ENCODE measurements around the gene CENPA.
A peak's percentile ranks its signal among the peaks of the same experiment; 100 is the strongest.

Gene CENPA

DNA sequence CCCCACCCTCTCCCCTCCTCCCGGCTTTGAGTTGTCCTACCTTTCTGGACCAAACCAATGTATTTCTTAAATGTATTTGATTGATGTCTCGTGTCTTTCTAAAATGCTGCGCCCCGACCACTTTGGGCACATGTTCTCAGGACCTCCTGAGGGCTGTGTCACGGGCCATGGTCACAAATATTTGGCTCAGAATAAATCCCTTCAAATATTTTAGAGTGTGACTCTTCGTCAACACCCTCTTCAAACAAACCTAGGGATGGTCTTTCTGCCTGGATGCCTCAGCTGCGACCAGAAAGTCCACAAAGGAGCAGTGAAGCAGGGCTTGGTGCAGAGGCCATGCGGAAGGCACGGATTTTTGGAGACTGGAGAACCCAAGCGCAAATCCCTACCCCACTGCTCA, 22.8 kb upstream of the CENPA start:
- DNase-seq, result no peak

DNA sequence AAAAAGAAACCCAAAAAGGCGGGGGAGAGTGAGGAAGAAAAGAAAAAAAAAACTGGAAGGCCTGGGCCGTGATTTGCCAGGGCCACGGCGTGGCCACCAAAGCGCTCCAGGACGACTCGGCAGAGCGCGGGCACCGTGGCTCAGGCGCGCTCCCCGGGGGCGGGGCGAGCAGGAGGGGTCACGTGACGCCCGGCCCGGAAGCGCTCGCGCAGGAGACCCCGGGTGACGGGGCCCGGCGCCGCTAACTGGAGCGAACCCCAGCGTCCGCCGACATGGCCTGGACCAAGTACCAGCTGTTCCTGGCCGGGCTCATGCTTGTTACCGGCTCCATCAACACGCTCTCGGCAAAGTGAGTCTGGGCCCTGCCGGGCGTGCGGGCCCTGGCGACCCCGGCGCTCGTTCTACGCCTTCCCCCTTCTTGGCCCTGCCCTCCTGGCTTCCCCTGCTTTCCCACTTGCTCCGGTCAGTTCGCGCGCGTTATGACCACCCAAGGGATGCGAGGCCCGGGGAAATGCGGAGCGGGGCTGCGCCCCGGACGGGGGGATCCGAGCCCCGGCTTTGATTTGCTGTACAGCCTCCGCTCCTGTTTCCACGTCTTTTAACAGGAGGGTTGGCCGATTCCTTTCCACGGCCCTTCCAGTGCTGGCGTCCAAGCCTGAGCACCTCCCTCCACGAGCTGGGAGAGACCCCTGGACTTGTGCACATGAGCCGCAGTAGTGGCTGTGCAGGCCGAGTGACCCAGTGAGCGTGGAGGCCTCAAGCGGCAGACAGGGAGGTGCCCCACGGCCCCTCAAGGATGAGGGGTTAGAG, 21.6 kb upstream of the CENPA start, which contains the start of gene SLC35F6:
Gene SLC35F6, plus strand, starts transcription at position 207 of the 810 bp plus-strand sequence. Its CDS starts 66 bp downstream, at position 273.
- DNase-seq, result peak; percentile 21

DNA sequence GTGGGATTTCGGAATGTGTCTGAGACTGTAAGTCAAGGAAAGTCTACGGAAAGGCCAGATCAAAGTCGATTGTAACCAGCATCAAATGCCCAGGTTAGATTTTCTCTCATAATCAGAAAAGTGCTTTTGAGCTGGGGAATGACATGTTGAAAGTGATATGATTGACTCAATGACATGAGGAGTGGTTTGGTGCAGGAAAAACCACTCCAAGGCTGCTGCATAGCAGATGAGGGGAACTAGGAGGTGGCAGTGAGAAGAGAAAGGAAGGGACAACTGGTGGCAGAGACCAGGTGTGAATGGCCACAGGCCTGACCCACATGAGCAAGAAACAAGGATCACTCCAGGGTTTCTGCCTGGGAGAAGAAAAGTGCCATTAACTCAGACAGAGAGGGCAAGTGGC, 20.9 kb upstream of the CENPA start:
- DNase-seq, result no peak

DNA sequence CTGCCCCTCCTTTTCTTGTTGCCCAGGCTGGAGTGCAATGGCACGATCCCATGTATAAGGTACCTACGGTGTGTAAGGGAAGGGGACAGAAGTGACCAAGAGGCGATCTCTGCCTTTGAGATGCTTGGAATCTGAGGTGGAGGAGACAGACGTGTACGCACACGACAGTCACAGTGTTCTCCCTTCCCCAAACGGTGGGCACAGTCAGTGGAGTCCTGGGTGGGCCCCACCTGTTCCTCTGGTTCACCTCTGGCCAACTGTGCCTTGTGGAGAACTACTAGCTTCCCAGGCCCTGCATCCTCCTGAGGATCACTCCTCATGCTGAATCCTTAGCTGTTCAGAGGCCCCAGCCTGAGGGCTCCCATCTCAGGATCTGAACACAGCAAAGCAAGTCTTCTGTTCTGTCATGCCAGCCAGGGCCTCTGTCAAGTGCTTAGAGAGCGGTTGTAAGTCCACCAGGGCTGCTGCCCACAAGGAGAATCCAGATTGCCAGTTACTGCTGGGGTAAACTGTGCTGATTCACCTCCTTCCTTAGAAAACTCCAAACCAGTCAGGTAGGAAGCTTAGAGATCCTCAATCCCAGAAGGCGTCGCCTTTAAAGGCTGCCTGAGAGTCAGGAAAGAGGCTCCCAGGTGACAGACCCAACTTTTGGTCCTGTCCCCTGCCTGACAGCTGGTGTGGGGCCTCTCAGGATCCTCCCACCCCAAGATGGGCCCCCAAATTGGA, 20.2 kb upstream of the CENPA start:
- DNase-seq, result no peak

DNA sequence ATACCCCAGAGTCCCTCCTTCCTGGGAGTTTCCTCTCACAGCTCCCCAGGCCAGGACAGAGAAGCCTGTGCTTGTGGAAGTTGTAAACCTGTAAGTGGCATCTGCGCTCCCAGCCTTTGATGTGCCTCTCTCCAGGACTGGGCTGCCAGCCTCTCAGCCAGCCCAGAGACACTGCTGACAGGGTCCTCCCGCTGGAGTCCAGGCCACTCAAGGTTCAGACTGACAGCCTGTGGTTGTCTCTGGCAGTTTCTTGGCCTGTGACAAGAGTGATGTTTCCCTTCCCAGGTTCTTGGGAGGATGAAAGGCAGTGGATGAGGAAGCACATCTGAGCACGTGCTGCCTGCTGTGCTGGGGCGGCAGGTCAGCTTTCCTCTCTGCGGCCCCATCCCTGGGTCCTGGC, 18.7 kb upstream of the CENPA start:
- no peak for DNase-seq

DNA sequence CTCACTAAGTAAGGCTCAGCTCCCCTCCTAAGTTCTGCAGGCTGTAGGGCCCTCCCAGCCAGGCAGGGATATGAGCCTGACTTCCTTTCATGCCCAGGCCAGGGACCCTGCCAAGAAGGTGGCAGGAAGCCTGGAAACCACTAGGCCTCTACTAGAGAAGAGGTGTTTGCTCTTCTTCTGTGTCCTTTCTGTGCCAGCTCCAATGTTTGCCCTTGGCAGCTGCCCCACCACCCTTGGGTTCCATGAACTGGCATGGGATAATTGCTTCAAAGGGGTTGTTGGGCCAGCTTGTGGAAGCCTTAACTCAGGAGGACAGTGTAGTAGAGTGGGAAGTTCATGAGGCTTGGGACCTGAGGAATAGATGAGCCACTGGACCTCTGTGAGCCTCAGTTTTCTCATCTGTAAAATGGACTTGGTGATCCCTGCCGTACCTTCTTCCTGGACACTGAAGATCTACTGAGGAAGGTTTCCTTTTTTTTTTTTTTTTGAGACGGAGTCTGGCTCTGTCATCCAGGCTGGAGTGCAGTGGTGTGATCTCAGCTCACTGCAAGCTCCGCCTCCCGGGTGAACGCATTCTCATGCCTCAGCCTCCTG, 17.9 kb upstream of the CENPA start:
- DNase-seq, result no peak

DNA sequence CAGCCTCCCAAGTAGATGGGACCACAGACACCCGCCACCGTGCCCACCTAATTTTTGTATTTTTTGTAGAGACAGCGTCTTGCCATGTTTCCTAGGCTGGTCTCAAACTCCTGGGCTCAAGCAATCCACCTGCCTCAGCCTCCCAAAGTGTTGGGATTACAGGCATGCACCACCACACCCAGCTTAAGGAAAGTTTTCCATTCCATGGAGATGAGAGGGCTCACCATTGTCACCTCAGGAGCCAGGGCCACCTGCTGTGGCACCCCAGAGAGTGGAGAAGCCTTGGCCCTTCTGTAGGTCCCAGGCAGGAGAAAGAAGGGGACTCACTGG, 17.1 kb upstream of the CENPA start:
- no peak for DNase-seq

DNA sequence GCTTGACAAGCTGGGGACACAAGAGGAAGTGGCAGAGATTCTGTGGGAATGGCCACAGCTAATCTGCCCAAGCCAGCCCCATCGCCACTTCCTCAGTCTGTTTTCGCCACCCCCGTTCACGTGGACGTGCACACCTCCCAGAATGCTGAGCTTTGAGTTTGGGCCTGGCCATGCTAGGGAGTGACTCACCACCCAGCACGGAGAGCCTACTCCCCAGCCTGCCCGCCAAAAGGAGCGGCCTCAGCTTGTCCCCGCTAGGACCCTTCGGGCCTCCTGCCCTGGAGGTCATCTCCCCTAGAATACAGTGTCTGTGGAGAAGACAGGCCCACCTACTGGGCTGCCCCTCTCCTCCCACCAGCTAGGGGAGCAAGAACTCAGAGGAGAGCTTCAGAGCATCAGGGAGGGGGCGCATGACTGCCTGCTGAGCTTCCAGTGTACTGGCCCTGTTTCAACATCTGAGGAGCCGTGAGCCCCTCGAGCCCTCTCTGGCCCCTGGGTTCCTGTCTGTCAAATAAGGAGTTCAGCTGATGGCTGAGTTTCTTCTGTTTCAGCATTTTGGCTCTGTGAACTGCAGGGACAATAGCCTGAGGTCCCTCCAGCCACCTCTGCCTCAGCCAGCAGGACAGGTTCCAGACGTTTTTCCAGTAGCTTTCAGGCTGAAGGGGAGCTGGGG, 16.6 kb upstream of the CENPA start:
- peak; percentile 11 for DNase-seq

DNA sequence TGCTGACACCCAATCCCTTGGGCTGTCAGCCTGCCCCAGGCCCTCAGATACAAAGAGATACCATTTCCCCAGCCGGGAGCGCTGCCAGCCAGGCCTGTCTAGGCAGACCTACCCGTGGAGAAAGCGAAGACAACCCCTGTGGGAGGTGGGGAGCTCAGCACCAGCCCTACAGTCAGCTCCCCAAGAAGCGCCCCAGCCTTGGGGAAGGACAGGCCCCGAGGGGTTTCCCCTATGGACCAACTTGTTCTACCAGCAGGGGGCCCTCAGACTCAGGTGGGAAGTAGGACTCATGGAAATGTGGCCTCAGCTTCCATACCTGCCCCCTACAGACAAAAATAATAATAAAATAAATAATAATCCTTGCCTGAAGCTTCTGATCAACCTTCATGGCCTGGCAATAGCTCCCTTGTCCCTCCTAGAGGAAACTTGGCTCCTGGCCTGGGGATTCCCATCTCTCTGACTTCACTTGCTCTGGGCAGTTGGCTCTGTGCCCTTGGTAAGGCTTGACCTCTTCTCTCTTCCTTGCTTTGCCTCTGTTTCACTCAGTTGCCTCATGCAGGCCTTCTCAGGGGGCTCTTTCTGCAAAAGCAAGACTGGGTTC, 14.8 kb upstream of the CENPA start:
- DNase-seq, result peak; percentile 42

DNA sequence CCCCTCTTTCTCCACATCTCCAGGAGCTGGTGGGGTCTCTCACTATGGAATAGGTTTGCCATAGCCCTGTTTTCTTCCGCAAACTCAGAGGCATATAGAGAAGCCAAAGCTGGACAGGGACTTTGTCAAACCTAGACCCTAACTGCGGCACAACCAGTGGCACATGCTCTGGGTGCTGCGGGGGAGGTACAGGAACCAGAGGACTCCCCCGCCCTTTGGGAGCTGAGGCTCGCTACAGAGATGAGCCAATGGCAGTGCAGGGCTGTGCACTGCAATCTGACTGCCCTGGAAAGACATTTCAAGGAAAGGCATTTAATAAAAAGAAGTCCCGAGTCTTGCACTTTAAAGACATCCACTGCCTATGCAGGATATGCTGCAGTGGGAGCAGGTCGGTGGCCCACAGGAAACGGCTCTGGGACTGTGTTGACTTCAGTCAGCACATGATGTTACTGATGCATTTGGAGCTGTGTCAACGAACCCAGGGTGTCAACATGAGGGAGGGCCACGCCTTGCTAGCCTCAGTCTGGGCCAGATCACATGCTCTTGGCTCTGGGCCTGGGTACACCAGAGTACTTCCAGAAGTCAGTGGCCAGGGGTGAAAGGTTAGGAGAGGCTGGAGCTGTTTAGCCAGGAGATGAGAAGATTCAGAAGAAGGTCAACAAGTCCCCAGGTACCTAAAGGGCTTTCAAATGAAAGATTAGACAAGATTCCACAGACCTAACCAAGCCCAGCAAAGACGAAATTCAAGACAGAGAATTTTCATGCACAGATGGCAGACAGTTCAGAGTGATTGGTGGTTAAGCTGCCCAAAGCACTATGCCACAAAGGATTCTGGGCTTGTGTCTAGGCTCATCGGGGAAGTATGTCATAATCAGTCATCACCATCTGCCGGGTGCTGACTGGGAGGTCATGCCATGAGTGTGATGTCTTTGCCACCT, 13.5 kb upstream of the CENPA start:
- no peak for DNase-seq

DNA sequence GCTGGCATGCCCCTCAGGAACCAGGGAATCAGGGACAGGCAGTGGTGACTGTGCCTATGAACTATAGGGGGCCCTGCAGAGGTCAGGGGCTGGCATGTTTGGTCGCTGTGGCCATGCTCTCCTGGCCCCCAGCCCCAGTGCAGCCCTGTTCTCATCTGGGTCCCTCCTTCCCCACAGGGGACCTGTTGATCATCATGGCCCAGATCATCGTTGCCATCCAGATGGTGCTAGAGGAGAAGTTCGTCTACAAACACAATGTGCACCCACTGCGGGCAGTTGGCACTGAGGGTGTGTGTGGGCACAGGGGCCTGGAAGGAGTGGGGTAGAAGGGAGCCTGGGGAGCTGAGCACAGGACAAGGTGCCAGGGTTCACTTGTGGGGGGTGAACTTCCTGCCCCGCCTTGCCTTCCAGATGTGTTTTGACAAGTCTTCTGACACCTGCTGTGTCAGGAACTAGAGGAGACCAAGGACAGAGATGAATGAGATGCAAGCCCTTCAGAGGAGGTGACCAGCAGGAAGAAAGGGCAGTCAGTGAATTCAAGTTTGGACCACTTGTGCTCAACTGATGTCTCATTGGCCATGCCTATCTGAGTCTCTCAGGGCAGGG, 9.6 kb upstream of the CENPA start:
- no peak for DNase-seq

DNA sequence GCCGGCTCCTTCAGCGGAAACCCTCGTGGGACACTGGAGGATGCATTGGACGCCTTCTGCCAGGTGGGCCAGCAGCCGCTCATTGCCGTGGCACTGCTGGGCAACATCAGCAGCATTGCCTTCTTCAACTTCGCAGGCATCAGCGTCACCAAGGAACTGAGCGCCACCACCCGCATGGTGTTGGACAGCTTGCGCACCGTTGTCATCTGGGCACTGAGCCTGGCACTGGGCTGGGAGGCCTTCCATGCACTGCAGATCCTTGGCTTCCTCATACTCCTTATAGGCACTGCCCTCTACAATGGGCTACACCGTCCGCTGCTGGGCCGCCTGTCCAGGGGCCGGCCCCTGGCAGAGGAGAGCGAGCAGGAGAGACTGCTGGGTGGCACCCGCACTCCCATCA, 7.8 kb upstream of the CENPA start:
- DNase-seq, result no peak

DNA sequence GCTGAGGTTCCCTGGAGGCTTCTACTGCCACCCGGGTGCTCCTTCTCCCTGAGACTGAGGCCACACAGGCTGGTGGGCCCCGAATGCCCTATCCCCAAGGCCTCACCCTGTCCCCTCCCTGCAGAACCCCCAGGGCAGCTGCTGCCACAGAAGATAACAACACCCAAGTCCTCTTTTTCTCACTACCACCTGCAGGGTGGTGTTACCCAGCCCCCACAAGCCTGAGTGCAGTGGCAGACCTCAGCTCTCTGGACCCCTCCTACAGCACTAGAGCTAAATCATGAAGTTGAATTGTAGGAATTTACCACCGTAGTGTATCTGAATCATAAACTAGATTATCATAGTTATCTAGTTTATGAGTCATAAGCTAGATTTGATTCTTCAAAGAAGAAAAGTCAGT, 7.3 kb upstream of the CENPA start:
- DNase-seq, result no peak

DNA sequence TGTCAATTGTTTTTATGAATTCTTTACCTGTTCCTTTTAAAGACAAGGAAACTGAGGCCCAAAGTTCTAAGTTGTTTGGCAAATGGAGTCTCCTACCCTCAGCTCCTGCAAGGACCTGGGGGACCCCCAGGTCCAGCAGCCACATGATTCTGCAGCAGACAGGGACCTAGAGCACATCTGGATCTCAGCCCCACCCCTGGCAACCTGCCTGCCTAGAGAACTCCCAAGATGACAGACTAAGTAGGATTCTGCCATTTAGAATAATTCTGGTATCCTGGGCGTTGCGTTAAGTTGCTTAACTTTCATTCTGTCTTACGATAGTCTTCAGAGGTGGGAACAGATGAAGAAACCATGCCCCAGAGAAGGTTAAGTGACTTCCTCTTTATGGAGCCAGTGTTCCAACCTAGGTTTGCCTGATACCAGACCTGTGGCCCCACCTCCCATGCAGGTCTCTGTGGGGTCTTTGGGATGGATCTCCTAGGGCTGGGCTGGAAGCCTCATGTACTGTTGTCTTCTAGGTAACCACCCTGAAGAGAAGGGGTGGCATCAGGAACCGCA, 5.6 kb upstream of the CENPA start:
- no peak for DNase-seq

DNA sequence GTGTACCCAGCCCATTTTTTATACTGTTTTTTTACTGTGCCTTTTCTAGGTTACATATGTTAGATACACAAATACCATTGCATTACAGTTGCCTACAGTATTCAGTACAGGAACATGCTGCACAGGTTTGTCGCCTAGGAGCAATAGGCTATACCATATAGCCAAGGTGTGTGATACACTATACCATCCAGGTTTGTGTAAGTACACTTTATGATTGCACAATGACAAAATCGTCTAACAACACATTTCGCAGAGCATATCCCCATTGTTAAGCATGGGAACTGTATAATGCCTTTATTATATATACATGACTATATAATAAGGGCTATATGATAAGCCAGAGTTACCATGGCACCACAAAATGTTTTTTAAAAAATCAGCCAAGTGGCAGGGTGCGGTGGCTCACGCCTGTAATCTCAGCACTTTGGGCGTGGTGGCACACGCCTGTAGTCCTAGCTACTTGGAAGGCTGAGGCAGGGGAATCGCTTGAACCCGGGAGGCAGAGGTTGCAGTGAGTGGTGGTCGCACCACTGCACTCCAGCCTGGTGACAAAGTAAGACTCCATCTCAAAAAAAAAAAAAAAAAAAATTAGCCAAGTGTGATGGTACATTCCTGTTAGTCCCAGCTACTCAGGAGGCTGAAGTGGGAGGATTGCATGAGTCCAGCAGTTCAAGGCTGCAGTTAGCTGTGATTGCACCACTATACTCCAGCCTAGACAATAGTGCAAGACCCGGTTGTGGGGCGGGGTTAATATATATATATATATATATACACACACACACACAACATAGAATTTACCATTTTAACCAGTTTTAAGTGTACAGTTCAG, 2.8 kb upstream of the CENPA start:
- DNase-seq, result no peak

DNA sequence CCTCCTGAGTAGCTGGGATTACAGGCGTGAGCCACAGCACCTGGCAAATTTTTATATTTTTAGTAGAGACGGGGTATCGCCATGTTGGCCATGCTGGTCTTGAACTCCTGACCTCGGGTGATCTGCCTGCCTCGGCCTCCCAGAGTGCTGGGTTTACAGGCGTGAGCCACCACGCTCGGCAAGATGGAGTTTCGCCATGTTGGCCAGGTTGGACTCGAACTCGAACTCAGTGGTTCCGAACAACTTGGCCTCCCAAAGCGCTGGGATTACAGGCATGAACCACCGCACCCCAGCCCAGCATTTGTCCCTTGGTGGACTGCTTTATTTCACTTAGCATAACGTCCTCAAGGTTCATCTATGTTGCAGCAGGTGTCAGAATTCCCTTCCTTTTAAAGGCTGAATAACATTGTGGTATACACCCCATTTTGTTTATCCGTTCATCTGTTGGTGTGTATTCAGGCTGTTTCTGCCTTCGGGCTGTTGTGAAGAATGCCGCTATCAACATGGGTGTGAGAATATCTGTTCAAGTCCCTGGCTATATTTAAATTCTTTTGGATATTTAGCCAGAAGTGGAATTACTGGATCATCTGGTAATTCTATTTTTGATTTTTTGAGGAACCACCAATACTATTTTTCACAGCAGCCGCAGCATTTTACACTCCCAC, 1.2 kb upstream of the CENPA start:
- DNase-seq, result no peak

DNA sequence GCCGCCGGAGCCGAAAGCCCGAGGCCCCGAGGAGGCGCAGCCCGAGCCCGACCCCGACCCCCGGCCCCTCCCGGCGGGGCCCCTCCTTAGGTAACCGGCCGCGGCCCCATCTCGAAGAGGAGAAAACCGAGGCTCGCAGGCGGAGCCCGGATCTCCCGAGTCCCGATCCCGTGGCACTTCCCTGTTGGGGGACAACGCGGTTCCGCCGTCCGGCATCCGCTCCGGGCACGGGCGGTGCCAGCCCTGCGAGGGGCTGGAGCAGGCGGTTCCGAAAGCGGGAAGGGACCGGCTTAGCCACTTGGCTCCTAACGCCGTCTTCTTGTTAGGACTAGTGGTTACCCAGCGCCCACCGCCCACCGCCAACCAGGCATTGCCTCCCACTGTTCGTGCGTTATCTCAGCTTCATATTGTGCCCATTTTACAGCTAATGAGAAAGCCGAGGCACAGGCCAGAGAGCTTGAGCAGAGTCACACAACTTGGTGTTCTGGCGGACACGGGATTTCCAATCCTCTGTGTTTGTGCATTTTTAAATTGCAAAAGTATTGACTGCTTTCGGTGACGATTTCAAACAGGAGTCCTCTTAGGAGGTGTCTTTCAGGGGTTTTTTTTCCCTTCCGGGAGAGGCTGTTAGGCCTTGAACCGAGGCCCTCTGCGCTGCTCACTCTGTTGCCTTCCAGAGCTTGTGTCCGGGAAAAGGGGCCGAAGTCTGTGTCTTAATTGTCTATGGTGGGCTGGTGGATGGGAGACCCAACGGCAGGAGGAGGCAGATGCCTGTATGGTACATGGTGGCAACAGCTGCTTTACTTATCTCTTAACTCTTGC, 562 bp downstream of the CENPA start:
- DNase-seq, result no peak

DNA sequence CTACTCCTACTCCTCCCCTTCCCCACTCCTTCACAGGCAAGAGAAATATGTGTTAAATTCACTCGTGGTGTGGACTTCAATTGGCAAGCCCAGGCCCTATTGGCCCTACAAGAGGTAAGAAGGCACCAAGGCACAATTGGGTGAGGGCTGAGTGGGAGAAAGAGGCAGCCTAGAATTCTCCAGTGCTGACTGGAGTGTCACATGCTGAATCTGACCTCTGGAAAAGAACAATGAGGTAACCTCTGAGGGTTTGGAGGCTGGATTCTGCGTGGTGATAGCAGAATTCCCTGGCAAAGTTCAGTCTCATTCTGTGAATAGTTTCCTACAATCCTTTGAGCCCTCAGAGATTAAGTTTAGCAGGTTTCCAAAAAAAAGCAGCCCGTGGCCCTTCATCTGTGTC, 6.9 kb downstream of the CENPA start:
- no peak for DNase-seq

DNA sequence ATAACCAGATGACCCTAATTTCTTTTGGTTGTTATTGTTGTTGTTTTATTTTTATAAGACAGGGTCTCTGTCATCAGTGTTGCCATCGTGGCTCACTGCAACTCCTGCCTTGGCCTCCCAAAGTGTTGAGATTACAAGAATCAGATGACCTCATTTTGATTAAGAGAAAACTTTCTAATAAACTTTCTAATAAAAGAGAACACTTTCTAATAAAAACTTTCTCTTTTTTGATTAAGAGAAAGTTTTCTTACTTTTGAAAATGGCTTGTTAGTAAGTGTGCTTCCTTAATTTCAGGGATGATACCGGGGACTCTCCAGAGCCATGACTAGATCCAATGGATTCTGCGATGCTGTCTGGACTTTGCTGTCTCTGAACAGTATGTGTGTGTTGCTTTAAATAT, 7.7 kb downstream of the CENPA start:
- no peak for DNase-seq
